ENCODE data around the gene GAPVD1. TPM values are rescaled to one million over a fixed set of nuclear protein-coding genes. Genes with fewer than 3 reads are reported as not detected.

The GAPVD1 gene
- total and polyA plus RNA-seq, 2 of the 8 experiments (the other 6 are each of a cell fraction or from before 2014, with no cell fraction given): 5.5 to 40.5 TPM

- Histone ChIP-seq H2AK5ac (ENCODE audit: low read depth, low read length) (no peak overlapping the region), H3K18ac (ENCODE audit: extremely low read depth, low read length) (no peak overlapping the region), H3K9ac (replicated peaks in 1 of 4; ENCODE audit: extremely low read depth in 1 of 4, low read depth in 3 of 4, low read length in 3 of 4) (no peak overlapping the region), H2BK12ac (ENCODE audit: low read depth, low read length) (no peak overlapping the region), H3K27me3 (replicated peaks in 1 of 4; ENCODE audit: control insufficient read depth in 3 of 4, extremely low read depth in 1 of 4, insufficient read depth in 3 of 4, low read length in 3 of 4) (no peaks in the 10 kb centered on the region), H4K20me1 (replicated peaks in 1 of 2; ENCODE audit: control insufficient read depth in 1 of 2, insufficient read depth in 2 of 2, low read length in 2 of 2) (peaks cover 0 to 2% of the 10 kb centered on the region in 2 experiments), H4K8ac (ENCODE audit: extremely low read depth, insufficient read depth, low read length) (peak overlapping the region; percentile 35; the same call in 1 of the 2 replicates), H3K14ac (ENCODE audit: insufficient read length) (no peak overlapping the region), H3K79me1 (ENCODE audit: low read depth, low read length) (no peaks in the 10 kb centered on the region), H3K36me3 (ENCODE audit: control insufficient read depth in 2 of 4, insufficient read depth in 4 of 4, low read length in 3 of 4) (no peaks in the 10 kb centered on the region), H3K4me2 (ENCODE audit: insufficient read depth in 1 of 2, low read depth in 2 of 2, low read length in 2 of 2) (no peak overlapping the region), H3K56ac (replicated peaks; ENCODE audit: insufficient read length, low read depth, low read length) (no peak overlapping the region), H2AFZ (ENCODE audit: low read length) (no peak overlapping the region), H3K9me3 (ENCODE audit: insufficient read depth in 2 of 2, low read depth in 1 of 2, low read length in 1 of 2) (no peaks in the 10 kb centered on the region), H3K4me3 (ENCODE audit: extremely low read depth in 1 of 4, insufficient read depth in 2 of 4, low read depth in 3 of 4, low read length in 4 of 4) (no peak overlapping the region), H3K79me2 (ENCODE audit: control insufficient read depth in 1 of 2, insufficient read depth in 2 of 2, low read length in 2 of 2) (no peaks in the 10 kb centered on the region), H3K23ac (ENCODE audit: insufficient read length) (no peak overlapping the region), H2BK5ac (ENCODE audit: low read depth, low read length) (no peak overlapping the region), H3K4me1 (replicated peaks in 1 of 4; ENCODE audit: control insufficient read depth in 3 of 4, insufficient read depth in 4 of 4, low read length in 3 of 4) (no peaks in the 10 kb centered on the region), H2BK20ac (ENCODE audit: low read length) (no peak overlapping the region), H4K5ac (ENCODE audit: insufficient read length, low read depth, low read length) (no peak overlapping the region), H3K27ac (ENCODE audit: low read depth, low read length) (no peak overlapping the region), H2BK120ac (replicated peaks; ENCODE audit: low read depth, low read length) (no peak overlapping the region), H2BK15ac (ENCODE audit: low read length) (no peak overlapping the region), H4K91ac (replicated peaks; ENCODE audit: insufficient read length, low read length) (no peak overlapping the region), H3K23me2 (ENCODE audit: low read depth, low read length) (no peaks in the 10 kb centered on the region), H3K4ac (replicated peaks; ENCODE audit: insufficient read length, low read depth, low read length) (no peak overlapping the region)
- ChIA-PET CTCF (ENCODE audit: partially characterized antibody) (interaction anchor here (0.5 to 2.3 kb wide), 2 partner anchors 8 to 67 kb away, joined by 3 to 6 read pairs; no protein-coding TSS in a partner anchor), POLR2A (ENCODE audit: partially characterized antibody) (interaction anchor here (0.5 kb wide), 1 partner anchor 553 kb away, joined by 3 read pairs; no protein-coding TSS in a partner anchor)
- 91% methylated on average over 21 of the region's 23 CpGs; no CpG with 5 or more reads in 1 of the 2 experiments for WGBS, 2 experiments (ENCODE audit: extremely low coverage in 1 of 2, insufficient coverage in 1 of 2, insufficient read length in 1 of 2, insufficient replicate concordance in 2 of 2, low coverage in 1 of 2, low lambda C conversion rate in 2 of 2, missing lambda C conversion rate in 1 of 2)
- FAIRE-seq: no peak
- no peak for DNase-seq (ENCODE audit: low read depth in 1 of 2, low spot score in 2 of 2)
- TF ChIP-seq BACH1 (IDR thresholded peaks at IDR 0.05; ENCODE audit: low read length): no peak
- no peak for TF ChIP-seq JUN (IDR thresholded peaks at IDR 0.05; ENCODE audit: low read depth, low read length)
- TF ChIP-seq SIX5 (IDR thresholded peaks at IDR 0.05; ENCODE audit: low read depth, low read length): no peak
- no peak for TF ChIP-seq RBBP5 (IDR thresholded peaks at IDR 0.05; ENCODE audit: borderline replicate concordance, low read depth, low read length)
- TF ChIP-seq NRF1 (IDR thresholded peaks at IDR 0.05; ENCODE audit: low read depth, low read length): no peak
- no peak for TF ChIP-seq CBX5 (IDR thresholded peaks at IDR 0.05; ENCODE audit: low read depth, low read length)
- no peak for TF ChIP-seq EGR1 (IDR thresholded peaks at IDR 0.05; ENCODE audit: borderline replicate concordance, low read depth, low read length)
- no peak for TF ChIP-seq POU5F1 (IDR thresholded peaks at IDR 0.05; ENCODE audit: low read depth, low read length)
- TF ChIP-seq JUND (IDR thresholded peaks at IDR 0.05; ENCODE audit: low read length): no peak
- TF ChIP-seq SRF (IDR thresholded peaks at IDR 0.05; ENCODE audit: low read depth, low read length): no peak
- TF ChIP-seq HDAC2 (IDR thresholded peaks at IDR 0.05; ENCODE audit: borderline replicate concordance in 1 of 2, low read depth in 2 of 2, low read length in 2 of 2): no peak
- no peak for TF ChIP-seq EZH2 (IDR thresholded peaks at IDR 0.05; ENCODE audit: low read depth, low read length, severe bottlenecking)
These were observed 154.2 kb downstream of the GAPVD1 start for GRCh38 chr9:125415583-125416460.
